GM21367 (cell line): Measurements from ENCODE around the gene SPPL2C.

Experiments
- ATAC-seq: cut with Tn5 transposase; IDR thresholded peaks from one replicate; pipeline ENCODE4 v1.9.1; 2021; ENCODE audit not compliant: unreplicated experiment

Gene SPPL2C

GRCh38 chr17:45828171-45828570 is 16.5 kb upstream of the SPPL2C start:
- ATAC-seq = no peak

GRCh38 chr17:45828582-45829133 is 16.0 kb upstream of the SPPL2C start:
- no peak for ATAC-seq

GRCh38 chr17:45833920-45834319 is 10.8 kb upstream of the SPPL2C start:
- no peak for ATAC-seq

- no peak for ATAC-seq
These were observed 9.9 kb upstream of the SPPL2C start for GRCh38 chr17:45834471-45835396.

- no peak for ATAC-seq
These were observed 9.2 kb upstream of the SPPL2C start for GRCh38 chr17:45835481-45835880.

DNA sequence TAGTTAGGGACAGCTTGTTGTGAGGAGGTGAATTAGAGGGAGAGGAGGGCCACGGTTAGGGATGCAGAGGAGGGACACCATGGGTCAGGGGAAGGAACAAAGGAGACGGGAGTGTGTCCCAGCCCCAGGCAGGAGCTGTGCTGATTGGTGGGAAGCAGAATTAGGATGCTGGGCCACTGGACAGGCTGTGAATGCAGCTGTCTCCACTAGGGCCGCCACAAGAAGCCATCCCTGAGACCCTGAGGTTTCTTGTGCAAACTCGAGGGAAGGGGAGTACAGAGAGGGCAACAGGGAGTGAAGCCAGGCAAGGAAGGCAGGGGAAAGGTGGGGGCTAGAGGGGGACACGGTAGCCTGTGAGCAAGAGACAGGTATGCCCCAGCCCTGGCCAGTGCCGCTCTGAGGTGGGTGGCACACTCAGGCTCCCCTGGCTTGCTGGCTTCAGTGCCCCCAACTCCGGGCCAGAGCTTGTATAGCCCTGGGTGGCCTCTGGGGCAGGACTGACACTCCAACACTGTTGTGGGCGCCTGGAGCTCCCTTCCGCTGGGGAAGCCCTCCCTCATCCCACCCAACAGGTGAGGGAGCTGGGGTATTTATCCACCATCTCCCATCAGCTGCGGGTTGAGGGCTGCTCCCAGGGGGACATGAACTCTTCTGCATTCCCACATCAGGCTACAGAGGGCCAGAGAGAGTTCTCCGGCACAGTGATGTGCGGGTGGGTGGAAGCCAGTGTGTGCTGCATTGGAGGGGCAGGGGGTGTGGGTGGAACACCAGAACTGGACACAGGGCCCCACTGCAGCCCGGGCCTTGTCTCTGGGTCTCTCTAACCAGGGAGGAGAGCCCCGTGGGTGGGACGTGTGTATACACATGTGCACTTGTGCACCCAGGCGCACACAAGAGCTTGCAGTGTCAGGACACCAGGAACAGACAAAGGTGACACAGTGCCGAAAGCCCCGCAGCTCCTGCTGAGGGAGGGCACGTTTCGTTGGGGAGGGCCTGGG is 8.3 kb upstream of the SPPL2C start:
- no peak for ATAC-seq

DNA sequence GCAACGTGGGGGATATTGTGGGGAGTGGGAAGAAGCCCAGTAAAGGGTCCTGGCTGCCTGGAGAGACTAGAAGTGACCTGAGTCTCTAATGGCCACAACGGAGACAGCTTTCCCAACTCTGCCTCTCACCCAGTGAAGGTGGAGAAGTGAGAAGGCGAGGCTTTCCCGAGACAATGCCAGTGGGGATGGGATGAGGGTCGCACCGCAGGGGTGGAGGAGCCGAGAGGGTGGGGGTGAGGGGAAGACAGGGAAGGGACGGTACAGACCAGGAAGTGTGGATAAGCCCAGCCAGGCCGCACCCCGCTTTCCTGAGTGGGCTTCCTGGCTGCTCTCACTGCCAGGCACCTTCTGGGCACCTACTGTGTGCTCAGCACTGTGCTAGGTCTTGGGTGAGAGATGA is 7.5 kb upstream of the SPPL2C start:
- ATAC-seq = no peak

DNA sequence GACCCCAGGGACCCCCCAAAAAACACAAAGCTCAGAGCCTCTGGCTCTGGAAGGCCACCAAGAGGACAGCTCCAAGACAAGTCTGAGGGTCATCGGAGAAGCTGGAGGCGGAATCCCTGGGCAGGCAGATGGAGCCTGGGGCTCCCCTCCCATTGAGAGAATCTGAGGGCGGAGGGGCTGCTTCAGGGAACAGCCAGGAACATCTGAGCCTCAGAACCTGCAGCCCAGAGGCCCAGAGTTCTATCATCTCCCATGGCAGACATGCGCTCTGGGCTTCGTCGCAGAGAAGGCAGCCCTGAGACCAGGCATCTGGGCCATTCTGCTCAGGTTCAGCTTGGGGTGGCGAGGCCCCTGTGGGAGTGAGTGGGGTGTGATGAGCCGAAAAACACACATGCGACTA is 7.1 kb upstream of the SPPL2C start:
- ATAC-seq = no peak

DNA sequence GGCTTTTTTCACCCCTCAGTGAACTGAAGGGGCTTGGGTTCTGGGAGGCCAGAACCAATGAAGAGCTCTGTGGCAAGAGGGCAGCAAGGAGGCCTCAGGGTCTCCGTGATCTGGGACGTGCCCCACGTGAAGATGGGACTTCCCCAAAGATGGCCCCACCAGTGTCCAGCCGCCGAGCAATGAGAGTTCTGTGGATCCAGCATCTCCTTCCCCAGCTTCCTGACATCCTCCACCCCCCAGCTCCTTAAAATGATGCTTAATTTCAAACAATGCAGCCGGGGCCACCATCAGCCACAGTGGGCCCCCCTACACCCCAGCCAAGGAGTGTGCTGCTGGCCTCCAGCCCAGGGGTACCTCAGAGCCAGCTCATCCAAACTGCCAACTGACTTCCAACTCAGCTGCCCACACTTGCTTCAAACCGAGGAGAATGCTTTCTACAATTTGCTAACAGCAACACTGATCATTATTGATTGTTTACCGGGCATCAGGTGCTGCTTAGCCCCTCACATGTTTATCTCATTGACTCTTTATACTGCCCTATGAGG is 5.9 kb upstream of the SPPL2C start:
- no peak for ATAC-seq

GRCh38 chr17:45839442-45839841 is 5.2 kb upstream of the SPPL2C start:
- no peak for ATAC-seq

DNA sequence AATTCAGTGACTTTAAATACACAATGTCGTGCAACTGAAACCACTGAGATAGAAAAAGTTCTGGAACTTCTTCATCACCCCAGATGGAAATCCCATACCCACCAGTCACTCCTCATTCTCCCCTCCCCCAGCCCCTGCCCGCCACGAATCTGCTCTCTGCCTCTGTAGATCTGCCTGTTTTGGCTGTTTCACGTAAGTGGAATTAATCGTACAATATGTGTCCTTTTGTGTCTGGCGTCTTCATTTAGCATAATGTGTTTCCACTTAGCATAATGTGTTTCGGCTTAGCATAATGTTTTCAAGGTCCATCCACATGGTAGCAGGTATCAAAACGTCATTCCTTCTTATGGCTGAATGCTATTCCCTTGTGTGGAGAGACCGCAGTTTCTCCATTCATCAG is 3.5 kb upstream of the SPPL2C start:
- no peak for ATAC-seq

DNA sequence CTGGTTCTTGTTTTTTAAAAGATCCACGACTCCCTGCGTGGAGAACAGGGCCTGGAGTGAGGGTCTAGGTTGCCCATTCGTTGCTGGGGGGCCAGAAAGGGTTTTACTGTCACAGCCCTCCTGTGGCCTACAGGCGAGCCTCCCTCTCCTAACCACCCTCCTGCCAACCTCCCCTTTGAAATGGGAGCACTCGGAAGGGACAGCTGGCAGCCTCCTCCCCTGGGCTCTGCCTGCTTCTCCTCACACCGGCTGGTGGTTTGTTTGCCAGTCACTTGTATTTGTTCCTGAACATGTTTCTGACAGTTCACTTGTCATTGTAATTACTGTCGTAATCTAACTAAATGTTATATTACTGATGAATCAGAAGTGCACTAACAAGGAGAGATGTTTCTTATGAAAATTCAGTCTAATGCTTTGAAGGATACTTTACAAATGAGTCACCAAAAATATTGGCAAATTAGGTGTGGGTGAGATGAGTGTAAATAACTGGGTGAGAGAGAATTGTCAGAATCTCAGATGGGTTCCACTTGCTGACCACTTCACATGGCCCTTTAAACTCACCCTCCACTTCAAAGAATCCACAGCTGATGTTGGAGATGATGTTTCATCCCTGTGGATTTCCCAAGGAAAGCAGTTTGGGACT is 2.7 kb upstream of the SPPL2C start:
- ATAC-seq = no peak

DNA sequence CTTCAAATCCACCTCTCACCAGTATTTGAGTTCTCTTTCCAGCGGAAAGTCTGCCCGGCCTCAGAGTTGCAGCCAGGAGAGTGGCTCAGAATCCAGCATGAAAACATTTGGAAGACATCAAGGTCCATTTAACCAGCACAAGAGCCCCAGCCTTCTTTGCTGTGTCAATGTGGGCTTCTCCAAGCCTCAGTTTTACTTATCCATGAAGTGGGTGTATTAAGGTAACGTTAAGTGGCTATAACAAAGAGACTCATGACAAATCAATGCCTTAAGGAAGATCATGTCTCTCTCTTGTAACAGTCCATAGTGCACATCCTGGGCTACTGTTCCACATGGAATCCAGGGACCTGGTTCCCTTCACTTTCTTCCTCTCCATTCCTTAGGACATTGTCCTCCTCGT is 959 bp upstream of the SPPL2C start:
- ATAC-seq = no peak

GRCh38 chr17:45845376-45846185 is 900 bp downstream of the SPPL2C start:
- no peak for ATAC-seq

DNA sequence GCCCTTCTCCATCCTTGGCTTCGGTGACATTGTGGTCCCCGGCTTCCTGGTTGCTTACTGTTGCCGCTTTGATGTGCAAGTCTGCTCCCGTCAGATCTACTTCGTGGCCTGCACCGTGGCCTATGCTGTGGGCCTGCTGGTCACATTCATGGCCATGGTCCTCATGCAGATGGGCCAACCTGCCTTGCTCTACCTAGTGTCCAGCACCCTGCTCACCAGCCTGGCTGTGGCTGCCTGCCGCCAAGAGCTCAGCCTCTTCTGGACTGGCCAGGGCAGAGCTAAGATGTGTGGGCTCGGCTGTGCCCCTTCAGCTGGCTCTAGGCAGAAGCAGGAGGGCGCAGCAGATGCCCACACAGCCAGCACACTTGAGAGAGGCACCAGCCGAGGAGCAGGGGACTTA is 1.5 kb downstream of the SPPL2C start:
- no peak for ATAC-seq

DNA sequence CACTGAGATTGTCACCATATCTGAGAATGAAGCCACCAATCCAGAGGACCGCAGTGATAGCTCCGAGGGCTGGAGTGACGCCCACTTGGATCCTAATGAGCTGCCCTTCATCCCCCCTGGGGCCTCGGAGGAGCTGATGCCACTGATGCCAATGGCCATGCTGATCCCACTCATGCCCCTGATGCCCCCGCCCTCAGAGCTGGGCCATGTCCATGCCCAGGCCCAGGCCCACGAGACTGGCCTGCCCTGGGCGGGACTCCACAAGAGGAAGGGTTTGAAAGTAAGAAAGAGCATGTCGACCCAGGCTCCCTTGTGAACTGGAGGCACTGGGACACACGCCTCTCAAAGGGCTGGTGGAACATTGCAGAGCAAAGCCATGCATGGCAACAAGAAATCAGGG is 2.0 kb downstream of the SPPL2C start:
- no peak for ATAC-seq

DNA sequence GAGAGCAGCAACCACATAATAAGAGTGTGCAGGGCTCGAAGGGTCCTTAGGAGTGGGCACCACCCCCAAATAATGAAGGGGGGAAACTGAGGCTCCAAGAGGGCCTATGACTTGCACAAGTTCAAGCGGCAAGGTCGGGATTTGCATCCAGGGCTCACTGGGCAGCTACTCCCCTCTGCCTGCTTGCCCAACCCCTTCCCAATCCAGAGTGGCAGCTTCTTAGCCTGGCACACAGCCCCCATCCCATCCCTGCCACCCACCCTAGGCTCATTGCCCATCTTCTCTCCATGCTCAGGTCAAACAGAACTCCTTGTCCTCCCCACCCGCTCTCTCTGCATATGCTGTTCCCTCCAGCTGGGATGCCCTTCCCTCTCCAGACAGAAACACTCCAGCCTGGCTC is 2.4 kb downstream of the SPPL2C start:
- no peak for ATAC-seq

GRCh38 chr17:45847747-45848146 is 3.1 kb downstream of the SPPL2C start:
- ATAC-seq = no peak

DNA sequence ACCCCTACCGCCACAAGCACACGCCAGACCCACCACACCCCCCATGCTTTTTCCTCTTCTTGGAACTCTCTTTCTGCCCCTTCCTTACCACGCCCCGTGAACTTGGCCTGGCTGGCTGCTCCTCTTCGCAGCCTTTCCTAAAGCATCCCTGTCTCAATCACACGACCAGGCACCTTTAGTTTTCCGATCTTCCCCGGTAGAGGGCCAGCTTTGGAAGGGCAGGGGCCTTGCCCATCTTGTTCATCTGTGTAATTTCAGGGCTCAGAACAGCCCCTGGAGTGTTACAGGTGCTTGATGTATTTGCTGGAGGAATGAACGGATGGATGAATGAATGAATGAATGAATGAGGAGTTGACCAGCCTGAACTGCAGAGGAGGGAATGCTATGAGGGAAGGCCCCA is 3.7 kb downstream of the SPPL2C start:
- no peak for ATAC-seq
